SK-N-SH (cell line): ENCODE data around the gene CHST3.

ENCODE experiments used
- CTCF ChIP-seq: fragments of 200-600 bp; sonication (generic); IDR thresholded peaks from 2 replicates; pipeline ENCODE4 v1.6.1; 2017; ENCODE audit warnings: antibody characterized with exemption, mild to moderate bottlenecking, moderate library complexity
- EP300 ChIP-seq, 2 experiments: IDR thresholded peaks; 2 replicates each; pipeline versions ENCODE4 v1.4.0 to v1.6.1; 2012; ENCODE audit warnings: borderline replicate concordance in 1 of 2, low read depth in 1 of 2, low read length in 1 of 2
- EZH2phosphoT487 ChIP-seq: fragments of 200-600 bp; sonication (generic); IDR thresholded peaks from 2 replicates; pipeline ENCODE4 v1.6.1; 2017; ENCODE audit warnings: low read depth, mixed run types, mild to moderate bottlenecking, antibody characterized with exemption, moderate library complexity, borderline replicate concordance
- GABPA ChIP-seq: IDR thresholded peaks from 2 replicates; pipeline ENCODE4 v1.4.0; 2012; ENCODE audit warnings: low read depth, mild to moderate bottlenecking
- MAX ChIP-seq: IDR thresholded peaks from 2 replicates; pipeline ENCODE4 v1.4.0; 2012; ENCODE audit warnings: low read depth
- PBX3 ChIP-seq: IDR thresholded peaks from 2 replicates; pipeline ENCODE4; 2012
- POLR2AphosphoS5 ChIP-seq: IDR thresholded peaks from 2 replicates; pipeline ENCODE4 v1.6.1; 2012; ENCODE audit warnings: low read depth, low read length
- RAD21 ChIP-seq: IDR thresholded peaks from 2 replicates; pipeline ENCODE4 v1.6.1; 2012; ENCODE audit warnings: mild to moderate bottlenecking, low read length
- RFX5 ChIP-seq: IDR thresholded peaks from 2 replicates; pipeline ENCODE4 v1.6.1; 2012; ENCODE audit warnings: mild to moderate bottlenecking, improper control_type of control experiment, low read length
- SMC3 ChIP-seq: IDR thresholded peaks from 2 replicates; pipeline ENCODE4 v1.6.1; 2012; ENCODE audit warnings: low read depth, low read length, improper control_type of control experiment
- TAF1 ChIP-seq: IDR thresholded peaks from 2 replicates; pipeline ENCODE4 v1.6.1; 2012; ENCODE audit warnings: low read depth, mild to moderate bottlenecking, low read length, moderate library complexity, borderline replicate concordance
- TCF12 ChIP-seq: IDR thresholded peaks from 2 replicates; pipeline ENCODE4 v1.4.0; 2012

- TF ChIP-seq TCF12 (no peak), RFX5 (no peak), EZH2phosphoT487 (no peak), CTCF (no peak), RAD21 (no peak), POLR2AphosphoS5 (no peak), TAF1 (no peak), GABPA (no peak), MAX (no peak), EP300 (IDR thresholded peaks at IDR 0.05; ENCODE audit: borderline replicate concordance in 1 of 2, low read depth in 1 of 2, low read length in 1 of 2) (no peak), SMC3 (no peak), PBX3 (no peak)
Measured at GRCh38 chr10:71971311-71971731, 7.1 kb downstream of the CHST3 start.
